GM21381 (cell line): Measurements from ENCODE around the gene KRT3.
"Not testable (repeated sequence)": the region's sequence is repeated elsewhere in the genome, so short reads cannot be mapped to it uniquely, and the experiment has no call there.

Source experiments
- ATAC-seq: cut with Tn5 transposase; IDR thresholded peaks from one replicate; pipeline ENCODE4 v1.9.1; 2021; ENCODE audit warnings: mild to moderate bottlenecking, moderate library complexity; ENCODE audit not compliant: unreplicated experiment

Gene KRT3

GRCh38 chr12:52798671-52799504 lies 3.0 kb upstream of the KRT3 start:
- no peak for ATAC-seq

- ATAC-seq = no peak
These were observed 2.2 kb upstream of the KRT3 start for GRCh38 chr12:52798003-52798670.

GRCh38 chr12:52797529-52797894 lies 1.6 kb upstream of the KRT3 start:
- ATAC-seq = no peak

GRCh38 chr12:52796839-52797528 lies 1.1 kb upstream of the KRT3 start:
- ATAC-seq = no peak

- ATAC-seq = no peak
These were observed 495 bp upstream of the KRT3 start for GRCh38 chr12:52796429-52796794.

GRCh38 chr12:52795332-52795674 lies 614 bp downstream of the KRT3 start:
- not testable (repeated sequence) for ATAC-seq

- ATAC-seq = no peak
These were observed 1.2 kb downstream of the KRT3 start for GRCh38 chr12:52794479-52795331.

- ATAC-seq = no peak
These were observed 3.5 kb downstream of the KRT3 start for GRCh38 chr12:52792185-52793029.

GRCh38 chr12:52791271-52792184 lies 4.4 kb downstream of the KRT3 start:
- no peak for ATAC-seq

- no peak for ATAC-seq
These were observed 5.3 kb downstream of the KRT3 start for GRCh38 chr12:52790427-52791270.

- no peak for ATAC-seq
These were observed 6.1 kb downstream of the KRT3 start for GRCh38 chr12:52789637-52790426.

- ATAC-seq = no peak
These were observed 6.9 kb downstream of the KRT3 start for GRCh38 chr12:52788876-52789636.

GRCh38 chr12:52788192-52788875 lies 7.6 kb downstream of the KRT3 start:
- no peak for ATAC-seq

- ATAC-seq = no peak
These were observed 8.4 kb downstream of the KRT3 start for GRCh38 chr12:52787324-52788191.

- ATAC-seq = no peak
These were observed 11.0 kb downstream of the KRT3 start for GRCh38 chr12:52784909-52785308.
